HG02973 (cell line): Measurements from ENCODE around the gene LRMDA.

Source experiments
- ATAC-seq: cut with Tn5 transposase; IDR thresholded peaks from one replicate; pipeline ENCODE4 v1.9.1; 2021; ENCODE audit warnings: moderate library complexity; ENCODE audit not compliant: unreplicated experiment

LRMDA gene

GRCh38 chr10:76274933-76275332 is 843.5 kb downstream of the LRMDA start:
- no peak for ATAC-seq

GRCh38 chr10:76278811-76279460 is 847.5 kb downstream of the LRMDA start:
- ATAC-seq = no peak

DNA sequence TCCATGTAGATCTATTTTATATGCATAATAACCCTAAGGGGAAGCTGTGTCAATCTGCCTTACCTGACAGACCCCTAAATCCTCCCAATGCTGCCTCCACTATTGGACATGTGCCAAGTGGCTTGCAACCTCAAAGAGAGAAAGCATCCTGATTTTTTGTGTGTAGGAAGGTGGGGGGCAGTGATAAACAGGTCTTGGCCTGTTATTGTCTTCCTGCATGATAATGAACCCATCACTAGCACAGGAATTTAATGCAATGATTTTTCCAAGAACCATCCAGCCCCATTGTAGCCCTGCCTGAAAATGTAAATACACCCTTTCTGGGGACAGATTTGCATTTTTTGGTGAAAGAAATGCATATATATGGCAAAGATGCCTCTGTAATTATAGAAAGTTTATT is 850.2 kb downstream of the LRMDA start:
- ATAC-seq = no peak

DNA sequence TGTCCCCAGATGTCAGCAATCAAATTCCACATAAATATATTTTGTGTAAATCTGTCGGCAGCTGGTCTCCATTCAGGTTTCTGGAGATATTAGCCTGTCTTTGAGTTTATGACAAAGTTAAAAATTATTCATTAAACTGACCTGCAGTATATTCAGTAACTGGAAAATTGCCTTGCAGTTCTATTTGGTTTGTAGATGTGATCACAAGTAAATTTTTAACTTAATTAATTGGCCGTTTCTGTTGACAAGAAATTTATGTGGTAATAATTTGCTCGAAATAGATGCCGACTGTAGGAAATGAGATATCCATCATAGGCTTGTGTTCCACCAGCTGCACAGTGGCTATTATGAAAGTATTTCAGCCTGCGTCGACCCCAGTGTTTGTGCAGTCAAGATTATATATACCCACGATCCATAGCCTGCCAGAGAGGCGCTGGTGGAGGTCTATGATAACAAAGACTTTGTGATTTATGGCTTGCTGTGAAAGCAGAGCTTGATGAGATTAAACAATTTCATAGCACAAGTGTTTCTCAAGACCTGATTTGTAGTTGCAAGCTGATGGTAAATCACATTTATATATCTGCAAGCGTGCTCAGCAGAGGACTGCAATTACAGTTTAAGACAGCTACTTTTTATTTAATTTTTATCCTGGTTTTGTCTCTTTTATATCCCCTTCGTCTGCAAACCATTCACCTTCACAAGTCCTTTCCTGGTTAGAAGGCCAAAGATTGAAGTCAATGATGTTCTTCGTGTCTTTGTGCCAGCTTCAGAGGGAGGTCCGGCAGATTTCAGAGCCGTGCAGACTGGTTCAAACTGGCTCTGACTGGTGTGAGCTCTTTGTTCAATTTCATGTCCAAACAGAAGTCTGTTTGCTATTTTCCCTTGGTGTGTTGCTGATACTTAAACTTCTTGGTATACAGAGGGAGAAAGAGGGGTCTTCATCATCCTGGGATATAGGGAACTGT is 850.9 kb downstream of the LRMDA start:
- no peak for ATAC-seq

GRCh38 chr10:76284351-76284750 is 852.9 kb downstream of the LRMDA start:
- no peak for ATAC-seq

GRCh38 chr10:76285012-76285411 is 853.6 kb downstream of the LRMDA start:
- ATAC-seq = no peak

- no peak for ATAC-seq
Measured at GRCh38 chr10:76285515-76285914, 854.1 kb downstream of the LRMDA start.

DNA sequence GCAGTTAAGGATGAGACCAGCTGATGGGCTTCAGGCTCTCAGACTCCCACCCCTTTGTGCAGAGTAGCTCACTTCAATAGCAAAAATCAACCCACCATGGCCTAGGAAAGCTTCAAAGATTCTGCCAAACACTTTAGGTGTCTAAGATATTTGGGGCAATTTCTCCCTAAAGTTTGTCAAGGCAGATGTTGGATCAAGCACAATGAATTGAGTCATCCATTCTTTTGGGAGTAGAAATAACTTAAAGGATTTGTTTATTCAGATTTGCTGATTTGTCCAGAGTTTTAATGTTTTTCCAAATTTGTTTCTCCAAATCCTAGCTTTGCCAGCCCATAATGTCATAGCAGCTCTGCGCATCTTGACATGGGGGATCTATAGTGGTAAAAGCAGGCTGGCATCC is 855.1 kb downstream of the LRMDA start:
- no peak for ATAC-seq

GRCh38 chr10:76287856-76288255 is 856.4 kb downstream of the LRMDA start:
- ATAC-seq = no peak

GRCh38 chr10:76291175-76291574 is 859.8 kb downstream of the LRMDA start:
- no peak for ATAC-seq

GRCh38 chr10:76291885-76292284 is 860.5 kb downstream of the LRMDA start:
- ATAC-seq = no peak

DNA sequence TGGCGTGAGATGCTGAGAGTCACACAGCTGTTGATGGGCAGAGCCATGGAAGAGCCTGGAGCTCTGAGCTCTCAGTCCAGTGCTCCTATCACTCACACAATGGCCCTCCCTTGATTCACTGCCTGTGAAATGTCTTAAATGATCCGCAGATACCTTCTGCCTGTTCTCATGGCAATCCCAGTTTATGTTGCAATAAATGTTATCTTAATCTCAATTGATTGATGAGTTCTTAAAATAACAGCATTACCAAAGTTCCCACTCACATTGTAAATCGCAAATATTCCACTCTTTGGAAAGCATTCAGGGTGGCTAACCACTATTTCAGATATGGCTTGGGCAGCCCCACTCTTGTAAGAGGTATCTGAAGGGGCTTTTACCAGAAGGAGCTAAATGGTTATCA is 865.5 kb downstream of the LRMDA start:
- no peak for ATAC-seq

DNA sequence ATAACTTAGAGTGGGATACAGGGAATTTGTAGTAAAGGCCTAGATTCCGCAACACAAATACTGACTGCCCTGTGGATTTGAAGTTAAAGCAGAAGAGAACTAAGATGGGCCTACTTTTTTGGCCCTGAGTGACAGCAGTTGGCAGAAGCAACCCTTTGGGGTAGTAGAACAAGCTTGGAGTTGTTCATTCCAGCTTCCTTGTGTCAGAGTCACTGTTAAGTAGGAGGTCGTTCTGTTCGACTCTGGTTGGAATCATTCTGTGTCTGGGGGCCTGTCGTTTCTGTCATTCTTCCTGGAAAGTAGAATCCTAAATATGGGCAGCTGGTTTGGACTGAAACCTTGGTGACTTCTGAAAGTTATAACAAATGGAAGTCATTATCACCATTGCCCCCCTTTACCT is 865.9 kb downstream of the LRMDA start:
- ATAC-seq = no peak

DNA sequence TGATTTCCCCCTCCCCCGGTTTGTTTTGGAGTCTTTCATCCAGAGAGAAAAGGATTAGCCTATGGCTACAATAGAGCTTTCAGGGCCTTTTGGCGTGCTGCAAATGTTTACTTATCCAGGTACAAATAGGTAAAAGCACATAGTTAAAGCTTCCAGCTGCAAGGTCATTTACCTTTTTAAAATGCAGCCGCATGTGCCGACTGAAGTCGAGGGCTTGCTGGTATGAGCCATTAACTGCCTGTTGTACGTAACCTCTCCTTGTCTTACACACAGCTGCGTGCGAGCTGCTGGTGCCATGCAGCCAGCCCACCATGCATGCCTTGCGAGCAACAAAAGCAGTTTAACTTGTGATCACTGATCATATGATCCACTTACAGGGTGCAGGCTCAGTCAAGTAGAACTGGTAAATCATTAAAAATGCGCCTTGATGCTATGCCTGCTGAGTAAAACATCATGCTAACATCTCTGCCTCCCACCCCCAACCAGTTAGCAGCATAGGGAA is 866.4 kb downstream of the LRMDA start:
- no peak for ATAC-seq

- ATAC-seq = no peak
Measured at GRCh38 chr10:76298329-76298728, 866.9 kb downstream of the LRMDA start.

- ATAC-seq = no peak
Measured at GRCh38 chr10:76299501-76299900, 868.1 kb downstream of the LRMDA start.

GRCh38 chr10:76301211-76301610 is 869.8 kb downstream of the LRMDA start:
- ATAC-seq = no peak

GRCh38 chr10:76301950-76302349 is 870.5 kb downstream of the LRMDA start:
- no peak for ATAC-seq

- no peak for ATAC-seq
Measured at GRCh38 chr10:76302481-76302880, 871.1 kb downstream of the LRMDA start.

GRCh38 chr10:76302961-76303630 is 871.7 kb downstream of the LRMDA start:
- ATAC-seq = no peak

DNA sequence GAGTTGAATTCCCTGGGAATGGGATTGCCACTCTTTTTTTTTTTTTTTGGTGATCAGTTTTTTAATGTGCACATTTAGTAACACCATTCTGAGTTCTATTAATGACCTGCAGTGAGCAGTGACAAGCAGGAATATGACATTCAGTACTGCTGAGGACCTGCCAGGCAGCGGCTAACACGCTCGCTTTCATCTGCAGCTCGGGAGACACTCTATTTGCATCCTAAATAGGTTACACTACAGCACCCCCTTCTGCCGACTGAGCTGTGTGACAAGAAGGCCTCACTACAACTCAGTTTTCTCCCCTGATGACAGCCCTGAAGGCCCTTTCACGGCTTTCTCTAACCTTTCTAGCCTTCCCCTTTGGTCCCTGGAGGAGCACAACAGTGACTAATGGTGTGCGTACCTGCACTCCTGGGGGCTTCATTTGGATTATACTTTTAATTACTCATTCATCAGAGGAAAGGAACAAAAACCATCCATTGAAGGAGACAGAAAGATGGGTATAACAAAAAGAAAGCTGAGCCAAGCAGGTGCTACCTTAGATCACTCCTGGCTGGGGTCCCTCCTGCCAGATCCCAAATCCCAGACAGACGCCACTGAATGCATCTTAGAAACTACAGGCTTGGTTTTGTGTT is 872.4 kb downstream of the LRMDA start:
- peak; percentile 58 for ATAC-seq
